ENCODE results near the gene BMF.

The BMF gene

GRCh38 chr15:40069178-40070165, 39.2 kb downstream of the BMF start:
- no peaks in the 10 kb centered on the region for H3K36me3 ChIP-seq (ENCODE audit: insufficient read depth, low read length)
- no peaks in the 10 kb centered on the region for H3K27me3 ChIP-seq (ENCODE audit: insufficient read depth, low read length)
- H2AFZ ChIP-seq (ENCODE audit: low read depth, low read length): no peak overlapping the region
- H3K4me3 ChIP-seq (ENCODE audit: low read length): no peak overlapping the region
- H3K4me1 ChIP-seq (ENCODE audit: insufficient read depth, low read length): peaks cover 24% of the 10 kb centered on the region
- no peaks in the 10 kb centered on the region for H3K9me3 ChIP-seq (ENCODE audit: low read length)

- H3K27me3 ChIP-seq (ENCODE audit: insufficient read depth, low read length): no peaks in the 10 kb centered on the region
- no peaks in the 10 kb centered on the region for H3K9me3 ChIP-seq (ENCODE audit: low read length)
- no peak overlapping the region for H2AFZ ChIP-seq (ENCODE audit: low read depth, low read length)
- H3K4me3 ChIP-seq (ENCODE audit: low read length): no peak overlapping the region
- peaks cover 24% of the 10 kb centered on the region for H3K4me1 ChIP-seq (ENCODE audit: insufficient read depth, low read length)
- H3K36me3 ChIP-seq (ENCODE audit: insufficient read depth, low read length): no peaks in the 10 kb centered on the region
Measured at GRCh38 chr15:40067921-40068624, 40.6 kb downstream of the BMF start.

- Histone ChIP-seq H3K36me3 (ENCODE audit: insufficient read depth, low read length) (no peaks in the 10 kb centered on the region), H3K4me1 (ENCODE audit: insufficient read depth, low read length) (peaks cover 24% of the 10 kb centered on the region), H3K4me3 (ENCODE audit: low read length) (no peak overlapping the region), H3K9me3 (ENCODE audit: low read length) (no peaks in the 10 kb centered on the region), H3K27me3 (ENCODE audit: insufficient read depth, low read length) (no peaks in the 10 kb centered on the region), H2AFZ (ENCODE audit: low read depth, low read length) (no peak overlapping the region)
Measured at GRCh38 chr15:40066589-40066988, 42.1 kb downstream of the BMF start.

- H3K4me3 ChIP-seq (ENCODE audit: low read length): no peak overlapping the region
- no peaks in the 10 kb centered on the region for H3K9me3 ChIP-seq (ENCODE audit: low read length)
- no peak overlapping the region for H2AFZ ChIP-seq (ENCODE audit: low read depth, low read length)
- peaks cover 24% of the 10 kb centered on the region for H3K4me1 ChIP-seq (ENCODE audit: insufficient read depth, low read length)
- no peaks in the 10 kb centered on the region for H3K36me3 ChIP-seq (ENCODE audit: insufficient read depth, low read length)
- H3K27me3 ChIP-seq (ENCODE audit: insufficient read depth, low read length): no peaks in the 10 kb centered on the region
Measured at GRCh38 chr15:40065166-40065565, 43.5 kb downstream of the BMF start.

- no peak overlapping the region for H2AFZ ChIP-seq (ENCODE audit: low read depth, low read length)
- H3K4me3 ChIP-seq (ENCODE audit: low read length): no peak overlapping the region
Measured at GRCh38 chr15:40064231-40064894, 44.3 kb downstream of the BMF start.

GRCh38 chr15:40063563-40064011, 45.1 kb downstream of the BMF start:
- Histone ChIP-seq H3K36me3 (ENCODE audit: insufficient read depth, low read length) (no peaks in the 10 kb centered on the region), H3K27me3 (ENCODE audit: insufficient read depth, low read length) (no peaks in the 10 kb centered on the region), H2AFZ (ENCODE audit: low read depth, low read length) (no peak overlapping the region), H3K9me3 (ENCODE audit: low read length) (no peaks in the 10 kb centered on the region), H3K4me1 (ENCODE audit: insufficient read depth, low read length) (peaks cover 15% of the 10 kb centered on the region), H3K4me3 (ENCODE audit: low read length) (no peak overlapping the region)

More at GRCh38 chr15:40064231-40064894, 44.3 kb downstream of the BMF start:
- H3K36me3 ChIP-seq (ENCODE audit: insufficient read depth, low read length): no peaks in the 10 kb centered on the region
- H3K4me1 ChIP-seq (ENCODE audit: insufficient read depth, low read length): peaks cover 22% of the 10 kb centered on the region
- no peaks in the 10 kb centered on the region for H3K9me3 ChIP-seq (ENCODE audit: low read length)
- no peaks in the 10 kb centered on the region for H3K27me3 ChIP-seq (ENCODE audit: insufficient read depth, low read length)

GRCh38 chr15:40062816-40063562, 45.7 kb downstream of the BMF start:
- H3K27me3 ChIP-seq (ENCODE audit: insufficient read depth, low read length): no peaks in the 10 kb centered on the region
- peaks cover 9% of the 10 kb centered on the region for H3K4me1 ChIP-seq (ENCODE audit: insufficient read depth, low read length)
- no peak overlapping the region for H3K4me3 ChIP-seq (ENCODE audit: low read length)
- no peaks in the 10 kb centered on the region for H3K36me3 ChIP-seq (ENCODE audit: insufficient read depth, low read length)
- H2AFZ ChIP-seq (ENCODE audit: low read depth, low read length): no peak overlapping the region
- no peaks in the 10 kb centered on the region for H3K9me3 ChIP-seq (ENCODE audit: low read length)

- Histone ChIP-seq H3K27me3 (ENCODE audit: insufficient read depth, low read length) (no peaks in the 10 kb centered on the region), H3K9me3 (ENCODE audit: low read length) (no peaks in the 10 kb centered on the region), H3K4me3 (ENCODE audit: low read length) (no peak overlapping the region), H2AFZ (ENCODE audit: low read depth, low read length) (no peak overlapping the region), H3K36me3 (ENCODE audit: insufficient read depth, low read length) (no peaks in the 10 kb centered on the region), H3K4me1 (ENCODE audit: insufficient read depth, low read length) (peaks cover 3% of the 10 kb centered on the region)
Measured at GRCh38 chr15:40061212-40061901, 47.3 kb downstream of the BMF start.

GRCh38 chr15:40060236-40060961, 48.3 kb downstream of the BMF start:
- Histone ChIP-seq H2AFZ (ENCODE audit: low read depth, low read length) (no peak overlapping the region), H3K9me3 (ENCODE audit: low read length) (no peaks in the 10 kb centered on the region), H3K36me3 (ENCODE audit: insufficient read depth, low read length) (no peaks in the 10 kb centered on the region), H3K27me3 (ENCODE audit: insufficient read depth, low read length) (no peaks in the 10 kb centered on the region), H3K4me1 (ENCODE audit: insufficient read depth, low read length) (peaks cover 4% of the 10 kb centered on the region), H3K4me3 (ENCODE audit: low read length) (no peak overlapping the region)

- Histone ChIP-seq H2AFZ (ENCODE audit: low read depth, low read length) (no peak overlapping the region), H3K9me3 (ENCODE audit: low read length) (no peaks in the 10 kb centered on the region), H3K27me3 (ENCODE audit: insufficient read depth, low read length) (no peaks in the 10 kb centered on the region), H3K4me3 (ENCODE audit: low read length) (no peak overlapping the region), H3K36me3 (ENCODE audit: insufficient read depth, low read length) (no peaks in the 10 kb centered on the region), H3K4me1 (ENCODE audit: insufficient read depth, low read length) (peaks cover 4% of the 10 kb centered on the region)
Measured at GRCh38 chr15:40059821-40060220, 48.9 kb downstream of the BMF start.

- Histone ChIP-seq H3K27me3 (ENCODE audit: insufficient read depth, low read length) (no peaks in the 10 kb centered on the region), H2AFZ (ENCODE audit: low read depth, low read length) (no peak overlapping the region), H3K36me3 (ENCODE audit: insufficient read depth, low read length) (no peaks in the 10 kb centered on the region), H3K9me3 (ENCODE audit: low read length) (no peaks in the 10 kb centered on the region), H3K4me3 (ENCODE audit: low read length) (no peak overlapping the region), H3K4me1 (ENCODE audit: insufficient read depth, low read length) (peaks cover 4% of the 10 kb centered on the region)
Measured at GRCh38 chr15:40058476-40059140, 50.1 kb downstream of the BMF start.
